Measurements from ENCODE around the gene LINS1.

LINS1 gene

GRCh38 chr15:100544338-100544841 is 57.6 kb downstream of the LINS1 start:
- DNase-seq, result no peak

GRCh38 chr15:100542290-100542689 is 59.7 kb downstream of the LINS1 start:
- no peak for DNase-seq

GRCh38 chr15:100537331-100537730 is 64.7 kb downstream of the LINS1 start:
- DNase-seq, result no peak

GRCh38 chr15:100536733-100537132 is 65.3 kb downstream of the LINS1 start:
- no peak for DNase-seq

- DNase-seq, result no peak
Observed at GRCh38 chr15:100533886-100534285, 68.1 kb downstream of the LINS1 start.

- DNase-seq, result no peak
Observed at GRCh38 chr15:100531823-100532327, 70.1 kb downstream of the LINS1 start.

- DNase-seq, result no peak
Observed at GRCh38 chr15:100531204-100531603, 70.8 kb downstream of the LINS1 start.

- no peak for DNase-seq
Observed at GRCh38 chr15:100529556-100529955, 72.4 kb downstream of the LINS1 start.

- no peak for DNase-seq
Observed at GRCh38 chr15:100528833-100529428, 73.1 kb downstream of the LINS1 start, which contains the start of gene CERS3. Gene CERS3 (minus strand): TSS chr15:100528950. CDS start chr15:100501849, 27,101 bp downstream.

GRCh38 chr15:100526027-100526481 is 75.9 kb downstream of the LINS1 start:
- peak; percentile 13 for DNase-seq

- no peak for DNase-seq
Observed at GRCh38 chr15:100525436-100525835, 76.5 kb downstream of the LINS1 start.

GRCh38 chr15:100524326-100524725 is 77.7 kb downstream of the LINS1 start:
- no peak for DNase-seq

GRCh38 chr15:100521907-100522306 is 80.1 kb downstream of the LINS1 start:
- no peak for DNase-seq

- DNase-seq, result no peak
Observed at GRCh38 chr15:100520132-100520921, 81.7 kb downstream of the LINS1 start.

- DNase-seq, result no peak
Observed at GRCh38 chr15:100517846-100518245, 84.1 kb downstream of the LINS1 start.

Data from NCI-H2029 (cell line).